Measurements from ENCODE around the gene CCNG2. TPM values are rescaled to one million over a fixed set of nuclear protein-coding genes. Genes with fewer than 3 reads are reported as not detected.

Gene CCNG2
- total and polyA plus RNA-seq, 2 of the 13 experiments (the other 11 are each of a cell fraction or from before 2014, with no cell fraction given) = 3.9 to 11.5 TPM

DNA sequence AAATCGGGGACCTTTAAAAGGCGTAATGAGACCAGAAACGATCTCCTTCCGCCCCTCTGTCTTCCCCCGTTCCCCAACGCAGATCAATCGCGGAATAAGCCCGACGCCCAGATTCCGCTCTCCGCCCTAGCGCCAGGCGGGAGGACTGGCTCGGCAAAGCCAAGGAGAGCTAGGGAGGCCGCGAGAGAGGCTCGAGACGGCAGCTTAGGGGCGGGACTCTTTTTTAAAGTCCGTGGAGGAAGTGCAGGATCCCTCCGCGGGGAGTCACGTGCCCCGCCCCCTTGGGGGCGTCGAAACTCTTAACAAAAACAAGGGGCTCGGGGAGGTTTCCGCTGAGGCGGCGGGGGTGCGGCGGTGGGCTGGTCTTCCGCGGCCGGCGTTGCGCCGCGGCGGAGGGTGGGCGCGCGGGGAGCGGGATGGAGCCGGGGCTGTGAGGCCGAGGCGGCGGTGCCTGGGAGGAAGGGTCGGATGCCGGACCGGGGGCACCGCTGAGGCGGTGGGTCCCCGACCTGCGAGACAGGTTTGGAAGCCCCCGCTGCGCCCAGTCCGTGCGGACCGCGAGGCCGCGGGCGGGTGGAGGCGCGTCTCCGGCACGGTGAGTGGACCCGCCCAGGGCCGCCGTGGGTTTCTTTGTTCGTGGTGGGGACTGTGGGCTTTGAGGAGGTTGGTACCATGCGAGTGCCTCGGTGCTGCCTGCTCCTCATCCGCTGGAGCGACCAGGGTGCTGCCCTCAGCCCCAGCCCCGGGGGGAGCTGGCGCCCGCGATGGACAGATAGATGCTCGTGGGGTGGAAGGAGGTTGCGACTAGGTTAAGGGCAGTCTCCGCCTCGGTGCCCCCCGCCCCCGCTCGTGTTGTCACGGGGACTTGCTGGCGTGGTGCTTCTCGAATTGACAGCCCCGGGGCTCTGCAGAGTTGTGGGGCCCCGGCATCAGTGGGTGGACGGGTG, at the start of gene CCNG2 (continued):
- peak; percentile 66; the same call in 1 of the 2 replicates for TF ChIP-seq USF2 (IDR thresholded peaks at IDR 0.05; ENCODE audit: low read depth, low read length)
- peak; percentile 92; the same call in 1 of the 2 replicates for TF ChIP-seq USF2 (CRISPR knock-in tag; IDR thresholded peaks at IDR 0.05; ENCODE audit: borderline replicate concordance)
- no peak for TF ChIP-seq ZNF160 (CRISPR knock-in tag; IDR thresholded peaks at IDR 0.05)
- TF ChIP-seq IRX3 (CRISPR knock-in tag; IDR thresholded peaks at IDR 0.05; ENCODE audit: borderline replicate concordance, low read depth) = peak; percentile 73; the same call in 1 of the 2 replicates
- no peak for TF ChIP-seq ZNF569 (CRISPR knock-in tag; IDR thresholded peaks at IDR 0.05; ENCODE audit: borderline replicate concordance)
- peak; percentile 87 for TF ChIP-seq AGO2 (optimal IDR thresholded peaks at IDR 0.05; ENCODE audit: low read depth, low read length)
- TF ChIP-seq SALL1 (CRISPR knock-in tag; IDR thresholded peaks at IDR 0.05) = peak; percentile 74
- TF ChIP-seq GMEB1 (CRISPR knock-in tag; IDR thresholded peaks at IDR 0.05; ENCODE audit: borderline replicate concordance) = peak; percentile 69
- no peak for TF ChIP-seq GABPA (IDR thresholded peaks at IDR 0.05; ENCODE audit: low read depth, low read length)
- peak; percentile 60 for TF ChIP-seq GABPA (CRISPR knock-in tag; IDR thresholded peaks at IDR 0.05; ENCODE audit: low read depth)
- TF ChIP-seq NR1H2 (CRISPR knock-in tag; IDR thresholded peaks at IDR 0.05; ENCODE audit: borderline replicate concordance, low read depth) = 0 out of 2 replicates have a peak, but pooled peaks have one; percentile 60
- peak; percentile 88 for TF ChIP-seq SRSF1 (optimal IDR thresholded peaks at IDR 0.05; ENCODE audit: low read depth, low read length)
- TF ChIP-seq SP4 (CRISPR knock-in tag; IDR thresholded peaks at IDR 0.05) = peak; percentile 78
- peak; percentile 25; the same call in 1 of the 2 replicates for TF ChIP-seq ZNF253 (CRISPR knock-in tag; IDR thresholded peaks at IDR 0.05; ENCODE audit: borderline replicate concordance)
- no peak for TF ChIP-seq ZFP37 (CRISPR knock-in tag; IDR thresholded peaks at IDR 0.05; ENCODE audit: borderline replicate concordance)
- TF ChIP-seq NFE2L1 (CRISPR knock-in tag; IDR thresholded peaks at IDR 0.05; ENCODE audit: borderline replicate concordance) = no peak
- TF ChIP-seq HIVEP1 (CRISPR knock-in tag; IDR thresholded peaks at IDR 0.05) = peak; percentile 91; the same call in 1 of the 2 replicates
- TF ChIP-seq FOXK1 (CRISPR knock-in tag; IDR thresholded peaks at IDR 0.05; ENCODE audit: borderline replicate concordance, low read depth) = peak; percentile 94
- TF ChIP-seq ZNF790 (CRISPR knock-in tag; IDR thresholded peaks at IDR 0.05; ENCODE audit: borderline replicate concordance) = 0 out of 2 replicates have a peak, but pooled peaks have one; percentile 26
- TF ChIP-seq, protein P1, sequence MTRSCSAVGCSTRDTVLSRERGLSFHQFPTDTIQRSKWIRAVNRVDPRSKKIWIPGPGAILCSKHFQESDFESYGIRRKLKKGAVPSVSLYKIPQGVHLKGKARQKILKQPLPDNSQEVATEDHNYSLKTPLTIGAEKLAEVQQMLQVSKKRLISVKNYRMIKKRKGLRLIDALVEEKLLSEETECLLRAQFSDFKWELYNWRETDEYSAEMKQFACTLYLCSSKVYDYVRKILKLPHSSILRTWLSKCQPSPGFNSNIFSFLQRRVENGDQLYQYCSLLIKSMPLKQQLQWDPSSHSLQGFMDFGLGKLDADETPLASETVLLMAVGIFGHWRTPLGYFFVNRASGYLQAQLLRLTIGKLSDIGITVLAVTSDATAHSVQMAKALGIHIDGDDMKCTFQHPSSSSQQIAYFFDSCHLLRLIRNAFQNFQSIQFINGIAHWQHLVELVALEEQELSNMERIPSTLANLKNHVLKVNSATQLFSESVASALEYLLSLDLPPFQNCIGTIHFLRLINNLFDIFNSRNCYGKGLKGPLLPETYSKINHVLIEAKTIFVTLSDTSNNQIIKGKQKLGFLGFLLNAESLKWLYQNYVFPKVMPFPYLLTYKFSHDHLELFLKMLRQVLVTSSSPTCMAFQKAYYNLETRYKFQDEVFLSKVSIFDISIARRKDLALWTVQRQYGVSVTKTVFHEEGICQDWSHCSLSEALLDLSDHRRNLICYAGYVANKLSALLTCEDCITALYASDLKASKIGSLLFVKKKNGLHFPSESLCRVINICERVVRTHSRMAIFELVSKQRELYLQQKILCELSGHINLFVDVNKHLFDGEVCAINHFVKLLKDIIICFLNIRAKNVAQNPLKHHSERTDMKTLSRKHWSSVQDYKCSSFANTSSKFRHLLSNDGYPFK (CRISPR knock-in tag; IDR thresholded peaks at IDR 0.05; ENCODE audit: borderline replicate concordance) = peak; percentile 27; the same call in 1 of the 2 replicates

Data from HepG2 (cell line).